Astrocyte of the cerebellum (primary cell): Measurements from ENCODE around the gene CCDC92.

Source experiments
- DNase-seq: peaks from one replicate; pipeline ENCODE4 v3.0.0-alpha.2; 2011; ENCODE audit warnings: low read depth
- H3K4me3 ChIP-seq: 2 replicates; pipeline ENCODE4 v1.5.1; 2011; ENCODE audit warnings: mild to moderate bottlenecking, low read depth, low read length, moderate library complexity
- in situ Hi-C: cut with HindIII; loops from 2 replicates; pipeline ENCODE4 v1.10.0; 2017; ENCODE audit warnings: low sequenced_read_pairs
- TF ChIP-seq, protein P1 (sequence below): IDR thresholded peaks from 2 replicates; pipeline ENCODE4 v1.5.1; 2012; ENCODE audit warnings: low read length, low read depth, moderate library complexity, mild to moderate bottlenecking; ENCODE audit errors: missing control alignments

The CCDC92 gene

DNA sequence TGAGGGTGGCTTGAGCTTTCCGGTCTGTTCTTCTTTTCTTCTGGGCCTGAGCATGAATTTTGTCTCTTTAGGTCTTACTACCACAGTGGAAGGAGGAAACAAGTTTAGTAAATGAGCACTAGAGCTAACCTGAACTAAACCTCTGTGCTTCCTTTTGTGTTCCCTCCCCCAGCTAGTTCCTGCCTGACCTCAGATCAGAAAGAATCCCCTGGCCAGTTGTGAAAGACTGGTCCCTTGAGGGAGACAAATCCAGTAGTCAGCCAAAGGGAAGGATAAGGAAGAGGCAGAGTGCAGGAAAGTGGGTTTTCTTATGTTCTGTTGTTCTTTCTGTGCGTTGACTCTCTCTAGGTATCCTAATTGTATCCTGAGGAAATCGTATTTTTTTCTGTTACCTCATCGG, 17.9 kb upstream of the CCDC92 start:
- in situ Hi-C loops: loop anchor here (25.0 kb wide), 1 partner anchor 328 kb away; the partner anchor contains the start of gene TCTN2
- TF ChIP-seq, protein P1, sequence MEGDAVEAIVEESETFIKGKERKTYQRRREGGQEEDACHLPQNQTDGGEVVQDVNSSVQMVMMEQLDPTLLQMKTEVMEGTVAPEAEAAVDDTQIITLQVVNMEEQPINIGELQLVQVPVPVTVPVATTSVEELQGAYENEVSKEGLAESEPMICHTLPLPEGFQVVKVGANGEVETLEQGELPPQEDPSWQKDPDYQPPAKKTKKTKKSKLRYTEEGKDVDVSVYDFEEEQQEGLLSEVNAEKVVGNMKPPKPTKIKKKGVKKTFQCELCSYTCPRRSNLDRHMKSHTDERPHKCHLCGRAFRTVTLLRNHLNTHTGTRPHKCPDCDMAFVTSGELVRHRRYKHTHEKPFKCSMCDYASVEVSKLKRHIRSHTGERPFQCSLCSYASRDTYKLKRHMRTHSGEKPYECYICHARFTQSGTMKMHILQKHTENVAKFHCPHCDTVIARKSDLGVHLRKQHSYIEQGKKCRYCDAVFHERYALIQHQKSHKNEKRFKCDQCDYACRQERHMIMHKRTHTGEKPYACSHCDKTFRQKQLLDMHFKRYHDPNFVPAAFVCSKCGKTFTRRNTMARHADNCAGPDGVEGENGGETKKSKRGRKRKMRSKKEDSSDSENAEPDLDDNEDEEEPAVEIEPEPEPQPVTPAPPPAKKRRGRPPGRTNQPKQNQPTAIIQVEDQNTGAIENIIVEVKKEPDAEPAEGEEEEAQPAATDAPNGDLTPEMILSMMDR: no peak
- H3K4me3 ChIP-seq: no peak overlapping the region
- DNase-seq: no peak

DNA sequence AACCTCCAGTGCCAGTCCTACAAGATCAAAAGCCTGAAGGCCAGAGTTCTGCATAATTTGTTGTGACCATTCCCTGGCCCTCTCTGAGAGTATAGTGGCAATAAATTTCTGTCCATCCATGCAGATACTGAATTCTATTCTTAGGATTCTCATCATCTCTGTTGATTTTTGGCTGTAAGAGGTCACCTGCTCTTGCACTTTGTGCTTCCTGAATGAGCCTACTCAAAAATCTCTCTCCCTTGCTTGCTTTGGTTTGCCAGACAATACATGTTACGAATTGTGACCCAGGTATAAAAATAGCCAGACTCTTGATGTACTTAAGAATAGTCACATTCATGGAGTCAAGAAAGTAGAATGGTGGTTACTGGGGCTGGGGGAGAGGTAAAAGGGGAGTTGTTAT, 17.1 kb upstream of the CCDC92 start:
- in situ Hi-C loops: loop anchor here (10.0 to 25.0 kb wide), 2 partner anchors 275 to 327 kb away; partner anchors contain the start of genes ATP6V0A2 and TCTN2
- DNase-seq: no peak
- H3K4me3 ChIP-seq: no peak overlapping the region
- TF ChIP-seq, protein P1: no peak

DNA sequence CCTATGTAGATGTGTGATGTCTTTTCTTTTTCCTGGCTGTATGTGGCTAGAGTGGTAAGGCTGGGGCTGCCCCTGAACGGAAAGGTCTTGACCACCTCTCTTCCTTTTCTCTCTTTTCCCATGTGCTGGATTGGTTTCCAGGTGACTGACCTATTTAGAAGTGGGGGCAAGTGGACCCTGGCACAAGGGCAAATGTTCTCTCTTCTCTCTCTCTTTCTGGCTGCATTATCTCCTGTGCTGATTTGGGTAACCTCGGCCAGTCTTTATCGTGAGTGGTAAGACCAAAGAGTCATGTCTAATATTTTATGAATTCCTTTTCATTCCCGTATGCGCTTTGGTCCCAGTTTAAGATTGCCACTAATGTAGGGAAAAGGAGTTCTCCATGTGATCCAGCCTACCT, 16.5 kb upstream of the CCDC92 start:
- in situ Hi-C loops: loop anchor here (10.0 to 25.0 kb wide), 2 partner anchors 274 to 327 kb away; partner anchors contain the start of genes ATP6V0A2 and TCTN2
- TF ChIP-seq, protein P1: no peak
- no peak overlapping the region for H3K4me3 ChIP-seq
- no peak for DNase-seq

DNA sequence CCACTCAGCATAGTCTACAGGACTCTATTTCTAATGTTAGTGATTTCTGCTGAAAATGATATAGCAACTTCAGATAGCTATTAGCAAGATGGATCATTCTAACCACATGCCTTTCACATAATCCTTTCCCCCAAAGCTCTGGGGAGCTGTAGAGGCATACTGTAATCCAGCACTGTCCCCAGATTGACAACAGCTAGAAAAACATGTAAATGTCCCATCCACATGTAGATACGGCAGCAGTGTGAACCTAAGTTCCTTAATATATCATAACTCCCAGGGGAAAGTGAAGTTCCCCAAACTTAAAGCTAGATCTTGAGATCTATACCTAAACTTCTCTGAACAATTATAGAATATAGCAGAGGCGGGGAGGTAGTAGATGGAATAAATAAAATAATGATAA, 14.4 kb upstream of the CCDC92 start:
- TF ChIP-seq, protein P1: no peak
- in situ Hi-C loops: loop anchor here (10.0 to 25.0 kb wide), 2 partner anchors 272 to 325 kb away; partner anchors contain the start of genes ATP6V0A2 and TCTN2
- DNase-seq: no peak
- H3K4me3 ChIP-seq: no peak overlapping the region

DNA sequence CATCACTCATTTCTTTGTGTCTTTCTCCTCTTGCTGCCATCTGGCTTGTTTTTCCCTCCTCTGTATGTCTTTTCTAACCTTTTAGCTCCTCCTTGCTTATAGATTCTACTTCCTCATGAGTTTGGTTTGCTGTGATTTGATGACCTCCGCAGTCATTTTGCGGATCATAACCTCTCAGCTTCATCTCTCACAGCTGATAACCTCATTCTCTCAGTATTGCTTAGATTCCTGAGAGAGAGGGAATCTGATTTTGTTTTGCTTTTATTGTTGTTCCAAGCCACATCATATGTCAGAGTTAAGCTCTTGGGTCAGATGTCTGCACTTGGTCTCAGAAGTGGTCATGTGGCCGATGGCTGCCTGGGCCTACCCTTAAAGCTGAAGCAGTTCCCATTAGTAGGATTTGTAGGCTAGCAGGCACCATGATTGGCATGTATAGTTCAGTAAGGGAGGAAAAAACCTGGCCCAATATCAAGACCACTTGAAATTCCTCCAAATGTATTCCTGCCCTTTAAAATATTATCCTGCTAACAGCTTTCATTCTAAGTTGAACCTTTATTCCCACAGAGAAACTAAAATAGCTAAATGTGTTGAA, 13.8 kb upstream of the CCDC92 start:
- no peak for DNase-seq
- TF ChIP-seq, protein P1: no peak
- in situ Hi-C loops: loop anchor here (10.0 to 25.0 kb wide), 2 partner anchors 272 to 324 kb away; partner anchors contain the start of genes ATP6V0A2 and TCTN2
- H3K4me3 ChIP-seq: no peak overlapping the region

DNA sequence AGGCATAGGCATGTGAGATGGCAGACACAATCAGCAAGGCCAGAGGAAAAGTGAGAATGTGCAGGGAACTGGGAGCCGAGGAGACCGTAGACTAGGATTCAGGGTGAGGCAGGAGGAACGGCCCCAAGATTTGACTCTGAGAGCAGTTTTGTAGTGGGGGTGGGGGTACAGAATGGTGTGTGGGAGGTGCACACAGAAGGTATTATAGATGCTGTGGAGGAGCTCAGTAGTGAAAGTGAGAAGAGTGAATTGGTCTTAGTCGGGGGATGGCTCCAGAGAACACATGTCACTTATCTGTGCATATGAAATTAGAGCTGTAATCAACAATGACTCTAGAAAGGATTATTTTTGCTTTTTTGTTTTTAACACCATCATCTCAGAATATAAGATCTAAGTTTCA, 12.3 kb upstream of the CCDC92 start:
- no peak overlapping the region for H3K4me3 ChIP-seq
- TF ChIP-seq, protein P1: no peak
- in situ Hi-C loops: loop anchor here (10.0 to 25.0 kb wide), 2 partner anchors 270 to 323 kb away; partner anchors contain the start of genes ATP6V0A2 and TCTN2
- DNase-seq: no peak
